ENCODE measurements around the gene SUSD5. TPM values are rescaled to one million over a fixed set of nuclear protein-coding genes. Genes with fewer than 3 reads are reported as not detected.
A peak's percentile ranks its signal among the peaks of the same experiment; 100 is the strongest.
"Not testable (repeated sequence)": the region's sequence is repeated elsewhere in the genome, so short reads cannot be mapped to it uniquely, and the experiment has no call there.

SUSD5 gene
- total RNA-seq, 8 experiments from 2014 or later, result 0.20 to 14.0 (median 0.77) TPM

DNA sequence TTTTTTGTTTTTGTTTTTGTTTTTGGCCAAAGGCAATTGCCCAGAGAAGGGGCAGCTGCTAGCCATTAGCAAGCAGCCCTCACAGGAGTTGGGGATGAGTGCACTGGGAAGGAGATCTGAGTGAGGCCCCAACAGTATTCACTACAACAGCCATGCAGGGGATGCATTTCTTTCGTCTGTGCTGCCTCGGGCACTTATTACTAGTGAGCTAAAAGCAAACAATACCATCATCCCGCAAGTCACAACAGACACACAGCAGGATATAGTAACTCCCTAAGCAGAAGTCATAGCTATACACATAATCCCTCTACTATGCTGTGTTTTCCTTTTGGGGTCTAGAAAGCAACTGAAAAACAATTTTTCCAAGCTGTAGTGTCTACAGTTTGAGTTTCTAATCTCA, 77.6 kb downstream of the SUSD5 start:
- Histone ChIP-seq H3K4me1 (replicated peaks in 1 of 2) (no peaks in the 10 kb centered on the region), H3K27ac (no peak overlapping the region), H3K4me3 (no peak overlapping the region)
- in situ Hi-C loops (cut with MboI; ENCODE audit: low pct_unique_long_range_greater_than_20kb in 2 of 9, low sequenced_read_pairs in 9 of 9, unreplicated experiment in 9 of 9), result loop anchor here in 5 of 9 experiments (25.0 kb wide), 3 partner anchors 221 to 646 kb away; partner anchors contain the start of gene PDCD6IP (in 1 of the 5)
- peak in 1 of 8 experiments; percentile 53 for ATAC-seq (replicated peaks in 6 of 8)
- 0 to 100% (median 96%) methylated on average over 1 to 3 of the region's 3 CpGs; no CpG with 5 or more reads in 4 of the 10 experiments for WGBS, 10 experiments

DNA sequence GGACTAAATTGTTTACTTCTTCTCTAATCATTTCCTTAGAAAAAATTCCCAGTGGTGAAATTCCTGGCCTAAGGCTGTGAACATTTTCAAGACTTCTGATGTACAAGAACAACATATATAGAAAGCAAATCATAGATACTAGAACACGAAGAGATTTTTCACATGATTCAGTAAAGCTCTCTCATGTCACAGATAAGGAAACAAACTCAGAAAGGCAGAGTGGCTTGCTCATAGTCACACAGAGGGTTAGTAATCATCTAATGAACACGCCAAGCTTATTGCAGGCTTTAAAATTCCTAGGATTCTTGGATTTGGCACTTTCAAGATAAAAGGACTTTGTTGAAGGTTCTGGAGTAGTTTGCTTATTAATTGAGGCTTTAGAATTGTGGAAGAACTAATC, 78.6 kb downstream of the SUSD5 start:
- ATAC-seq (replicated peaks in 6 of 8), result no peak
- 66 to 100% (median 93%) methylated on average over 1 to 2 of the region's 2 CpGs for WGBS, 10 experiments
- Histone ChIP-seq H3K4me1 (replicated peaks in 1 of 2) (no peaks in the 10 kb centered on the region), H3K4me3 (no peak overlapping the region), H3K27ac (no peak overlapping the region)
- in situ Hi-C loops (cut with MboI; ENCODE audit: low pct_unique_long_range_greater_than_20kb in 2 of 9, low sequenced_read_pairs in 9 of 9, unreplicated experiment in 9 of 9), result loop anchor here in 5 of 9 experiments (25.0 kb wide), 3 partner anchors 222 to 647 kb away; partner anchors contain the start of gene PDCD6IP (in 1 of the 5)

DNA sequence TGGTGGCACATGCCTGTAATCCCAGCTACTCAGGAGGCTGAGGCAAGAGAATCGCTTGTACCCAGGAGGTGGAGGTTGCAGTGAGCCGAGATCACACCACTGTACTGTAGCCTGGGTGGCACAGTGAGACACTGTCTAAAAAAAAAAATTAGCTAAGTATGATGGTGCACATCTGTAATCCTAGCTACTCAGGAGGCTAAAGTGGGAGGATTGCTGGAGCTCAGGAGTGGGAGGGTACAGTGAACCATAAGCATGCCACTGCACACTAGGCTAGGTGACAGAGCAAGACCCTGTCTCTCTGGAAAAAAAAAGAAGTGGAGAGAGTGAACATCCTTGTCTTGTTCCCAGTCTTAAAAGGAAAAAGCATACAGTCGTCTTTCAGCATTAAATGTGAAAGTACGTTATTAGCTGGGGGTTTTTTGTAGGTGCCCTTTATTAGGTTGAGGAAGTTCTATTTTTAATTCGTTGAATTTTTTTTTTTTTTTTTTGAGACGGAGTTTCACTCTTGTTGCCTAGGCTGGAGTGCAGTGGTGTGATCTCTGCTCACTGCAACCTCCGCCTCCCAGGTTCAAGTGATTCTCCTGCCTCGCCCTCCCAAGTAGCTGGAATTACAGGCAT, 79.5 kb downstream of the SUSD5 start:
- H3K27ac ChIP-seq; H3K4me1 ChIP-seq (replicated peaks in 1 of 2); H3K4me3 ChIP-seq; ATAC-seq (replicated peaks in 6 of 8): not testable (repeated sequence)
- WGBS, 10 experiments, result 80 to 100% (median 95%) methylated on average over 1 to 8 of the region's 8 CpGs; no CpG with 5 or more reads in 1 of the 10 experiments
- in situ Hi-C loops (cut with MboI; ENCODE audit: low pct_unique_long_range_greater_than_20kb in 2 of 9, low sequenced_read_pairs in 9 of 9, unreplicated experiment in 9 of 9), result loop anchor here in 5 of 9 experiments (25.0 kb wide), 3 partner anchors 223 to 648 kb away; partner anchors contain the start of gene PDCD6IP (in 1 of the 5)

DNA sequence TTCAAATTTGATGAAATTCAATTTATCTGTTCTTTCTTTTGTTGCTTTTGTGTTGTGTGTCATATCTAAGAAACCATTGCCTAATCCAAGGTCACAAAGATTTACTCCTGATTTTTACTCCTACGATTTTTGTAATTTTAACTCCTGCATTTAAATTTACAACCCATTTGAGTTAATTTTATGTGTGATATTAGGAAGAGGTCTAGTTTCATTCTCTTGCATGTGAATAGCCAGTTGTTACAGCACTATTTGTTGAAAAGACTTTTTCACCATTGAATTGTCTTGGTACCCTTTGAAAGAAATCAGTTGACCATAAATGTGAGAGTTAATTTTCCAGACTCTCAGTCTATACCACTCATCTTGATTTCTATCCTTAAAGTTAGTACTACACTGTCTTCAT, 80.9 kb downstream of the SUSD5 start:
- no peaks in the 10 kb centered on the region for H3K4me1 ChIP-seq (replicated peaks in 1 of 2)
- no peak overlapping the region for H3K4me3 ChIP-seq
- no peak for ATAC-seq (replicated peaks in 6 of 8)
- WGBS, 10 experiments, result 24 to 100% (median 72%) methylated on average over 1 of the region's 1 CpG; no CpG with 5 or more reads in 2 of the 10 experiments
- in situ Hi-C loops (cut with MboI; ENCODE audit: low pct_unique_long_range_greater_than_20kb in 2 of 9, low sequenced_read_pairs in 9 of 9, unreplicated experiment in 9 of 9), result loop anchor here in 5 of 9 experiments (25.0 kb wide), 3 partner anchors 225 to 650 kb away; partner anchors contain the start of gene PDCD6IP (in 1 of the 5)
- H3K27ac ChIP-seq, result no peak overlapping the region

DNA sequence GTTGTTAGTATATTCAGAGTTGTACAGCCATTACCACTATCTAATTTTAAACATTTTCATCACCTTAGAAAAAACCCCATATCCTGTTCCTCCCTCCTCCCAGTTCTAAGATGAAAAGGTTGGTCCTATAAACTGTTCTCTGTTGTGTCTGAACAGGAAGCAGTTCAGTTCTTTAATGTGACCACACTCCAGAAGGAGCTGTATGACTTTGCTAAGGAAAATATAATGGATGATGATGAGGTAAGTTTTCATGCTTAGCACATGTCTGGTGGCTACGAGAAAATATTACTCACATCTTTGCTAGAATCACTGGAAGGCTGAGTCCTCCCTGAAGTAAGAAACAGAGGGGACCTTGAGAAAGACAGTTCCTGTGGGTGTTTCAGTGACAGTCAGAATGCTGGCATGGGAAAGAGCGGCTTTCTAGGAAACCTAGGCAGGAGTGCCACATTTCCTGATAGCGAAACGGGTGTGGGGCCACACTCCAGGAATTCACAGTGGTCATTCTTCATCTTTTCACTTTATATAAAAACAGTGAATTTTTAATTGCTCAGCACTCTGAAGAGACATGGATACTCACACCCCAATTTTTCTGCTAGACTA, 84.5 kb downstream of the SUSD5 start:
- ATAC-seq (replicated peaks in 6 of 8), result peak in 1 of 8 experiments; percentile 63

DNA sequence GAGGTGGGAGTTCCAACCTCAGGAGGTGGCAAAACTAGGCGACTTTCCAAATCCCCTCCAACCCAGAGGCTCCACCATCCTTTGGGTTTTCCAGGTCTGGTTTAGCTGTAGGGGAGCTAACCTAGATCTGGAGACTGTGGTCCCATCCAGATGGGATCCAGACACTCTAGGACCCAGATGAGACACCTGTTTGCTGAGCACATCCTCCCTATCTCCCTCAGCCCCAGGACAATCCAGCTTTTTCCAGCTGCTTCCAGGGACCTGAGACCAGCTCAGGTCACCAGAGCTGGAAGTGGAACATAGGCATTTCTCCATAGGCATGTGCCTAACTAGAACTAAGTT, 86.6 kb downstream of the SUSD5 start:
- no peaks in the 10 kb centered on the region for H3K4me1 ChIP-seq (replicated peaks in 1 of 2)
- H3K27ac ChIP-seq, result no peak overlapping the region
- 0 to 100% (median 100%) methylated on average over 1 of the region's 1 CpG; no CpG with 5 or more reads in 7 of the 10 experiments for WGBS, 10 experiments
- peak in 6 of 8 experiments; percentile 20 to 32 (median 24) for ATAC-seq (replicated peaks in 6 of 8)
- no peak overlapping the region for H3K4me3 ChIP-seq
- in situ Hi-C loops (cut with MboI; ENCODE audit: low pct_unique_long_range_greater_than_20kb in 2 of 9, low sequenced_read_pairs in 9 of 9, unreplicated experiment in 9 of 9), result loop anchor here in 6 of 9 experiments (5.0 to 25.0 kb wide), 4 partner anchors 230 to 655 kb away; partner anchors contain the start of gene PDCD6IP (in 1 of the 6)

More for the DNA sequence above, 84.5 kb downstream of the SUSD5 start:
- H3K27ac ChIP-seq, result no peak overlapping the region
- WGBS, 10 experiments, result 60 to 100% (median 95%) methylated on average over 1 to 3 of the region's 4 CpGs; no CpG with 5 or more reads in 4 of the 10 experiments
- in situ Hi-C loops (cut with MboI; ENCODE audit: low pct_unique_long_range_greater_than_20kb in 2 of 9, low sequenced_read_pairs in 9 of 9, unreplicated experiment in 9 of 9), result loop anchor here in 6 of 9 experiments (5.0 to 25.0 kb wide), 4 partner anchors 228 to 653 kb away; partner anchors contain the start of gene PDCD6IP (in 1 of the 6)
- no peaks in the 10 kb centered on the region for H3K4me1 ChIP-seq (replicated peaks in 1 of 2)
- no peak overlapping the region for H3K4me3 ChIP-seq

DNA sequence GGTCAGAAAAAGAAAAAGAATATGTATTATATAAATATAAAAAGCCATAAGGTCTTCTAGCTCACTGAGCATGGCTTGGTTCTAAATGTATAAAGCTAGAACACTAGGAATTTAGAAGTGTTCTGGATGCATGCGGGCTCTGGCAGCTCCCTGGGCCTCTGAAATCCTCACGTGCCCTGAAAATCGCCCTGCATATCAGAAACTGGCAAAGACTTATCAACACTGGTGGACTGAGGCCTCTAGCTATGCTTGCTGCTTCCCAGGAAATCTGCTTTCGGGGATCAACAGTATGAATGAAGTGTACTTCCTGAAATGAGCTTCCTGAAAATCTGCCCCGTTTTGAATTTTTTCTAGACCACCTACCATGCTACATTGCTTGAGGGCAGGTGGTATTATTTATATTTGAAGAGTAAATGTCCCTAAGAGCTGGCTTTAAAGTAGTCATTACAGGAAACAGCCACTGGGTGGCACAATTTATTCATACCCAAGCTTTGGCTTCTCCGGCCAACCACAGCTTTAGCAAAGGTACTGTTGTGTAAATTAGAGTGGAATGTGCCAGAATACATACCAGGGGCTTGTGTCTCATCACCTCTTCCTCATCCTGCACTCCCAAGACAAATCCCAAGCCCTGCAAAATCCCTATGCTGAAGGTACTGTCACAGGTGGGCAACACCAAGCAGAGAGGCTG, 87.1 kb downstream of the SUSD5 start:
- no peaks in the 10 kb centered on the region for H3K4me1 ChIP-seq (replicated peaks in 1 of 2)
- no peak overlapping the region for H3K4me3 ChIP-seq
- peak; percentile 79 to 96 (median 87) for ATAC-seq (replicated peaks in 6 of 8)
- in situ Hi-C loops (cut with MboI; ENCODE audit: low pct_unique_long_range_greater_than_20kb in 2 of 9, low sequenced_read_pairs in 9 of 9, unreplicated experiment in 9 of 9), result loop anchor here in 6 of 9 experiments (5.0 to 25.0 kb wide), 4 partner anchors 231 to 656 kb away; partner anchors contain the start of gene PDCD6IP (in 1 of the 6)
- 0 to 50% (median 32%) methylated on average over 1 to 6 of the region's 6 CpGs; no CpG with 5 or more reads in 3 of the 10 experiments for WGBS, 10 experiments
- no peak overlapping the region for H3K27ac ChIP-seq

DNA sequence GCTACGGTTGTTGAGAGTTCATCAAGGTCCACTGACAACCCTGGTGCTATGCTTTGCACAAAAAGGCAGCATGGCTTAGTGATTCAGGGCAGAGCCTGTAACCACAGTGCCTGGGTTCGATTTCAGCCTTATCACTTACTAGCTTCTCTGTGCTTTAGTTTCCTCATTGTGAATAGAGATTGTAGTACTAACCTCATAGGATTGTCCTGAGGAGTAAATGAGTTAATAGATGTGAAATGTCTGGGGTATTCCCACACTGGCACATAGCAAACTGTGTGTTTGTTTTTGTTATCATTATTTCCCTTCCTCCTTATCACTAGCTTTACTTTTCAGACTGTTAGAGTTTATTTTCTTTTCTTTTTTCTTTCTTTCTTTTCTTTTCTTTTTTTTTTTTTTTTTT, 88.5 kb downstream of the SUSD5 start:
- Histone ChIP-seq H3K4me1 (replicated peaks in 1 of 2) (no peaks in the 10 kb centered on the region), H3K27ac (no peak overlapping the region), H3K4me3 (no peak overlapping the region)
- WGBS, 10 experiments, result 0 to 90% (median 65%) methylated on average over 1 to 2 of the region's 2 CpGs; no CpG with 5 or more reads in 1 of the 10 experiments
- in situ Hi-C loops (cut with MboI; ENCODE audit: low pct_unique_long_range_greater_than_20kb in 2 of 9, low sequenced_read_pairs in 9 of 9, unreplicated experiment in 9 of 9), result loop anchor here in 6 of 9 experiments (5.0 to 25.0 kb wide), 4 partner anchors 232 to 657 kb away; partner anchors contain the start of gene PDCD6IP (in 1 of the 6)
- ATAC-seq (replicated peaks in 6 of 8), result no peak

DNA sequence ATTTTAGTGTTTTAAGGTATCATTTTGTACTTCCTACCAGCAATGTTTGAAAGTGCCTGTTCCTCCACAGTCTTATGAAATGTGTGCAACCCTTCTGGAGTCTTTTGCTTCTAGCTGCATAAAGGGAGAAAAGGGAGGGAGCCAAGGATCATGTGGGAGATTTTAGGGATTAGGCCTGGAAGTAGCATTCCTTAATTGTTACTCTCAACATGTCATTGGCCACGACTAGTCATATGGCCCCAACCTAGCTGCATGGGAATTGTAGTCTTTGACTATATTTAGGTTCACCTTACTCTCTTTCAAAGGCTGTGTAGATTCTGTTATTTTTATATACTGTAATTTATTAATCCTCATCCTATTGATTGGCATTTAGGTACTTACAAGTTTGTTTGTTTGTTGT, 89.9 kb downstream of the SUSD5 start:
- Histone ChIP-seq H3K27ac (no peak overlapping the region), H3K4me1 (replicated peaks in 1 of 2) (no peaks in the 10 kb centered on the region), H3K4me3 (no peak overlapping the region)
- ATAC-seq (replicated peaks in 6 of 8), result peak in 1 of 8 experiments; percentile 17
- 29 to 100% (median 60%) methylated on average over 1 of the region's 1 CpG; no CpG with 5 or more reads in 5 of the 10 experiments for WGBS, 10 experiments
- in situ Hi-C loops (cut with MboI; ENCODE audit: low pct_unique_long_range_greater_than_20kb in 2 of 9, low sequenced_read_pairs in 9 of 9, unreplicated experiment in 9 of 9), result loop anchor here in 5 of 9 experiments (25.0 kb wide), 3 partner anchors 234 to 659 kb away; partner anchors contain the start of gene PDCD6IP (in 1 of the 5)

DNA sequence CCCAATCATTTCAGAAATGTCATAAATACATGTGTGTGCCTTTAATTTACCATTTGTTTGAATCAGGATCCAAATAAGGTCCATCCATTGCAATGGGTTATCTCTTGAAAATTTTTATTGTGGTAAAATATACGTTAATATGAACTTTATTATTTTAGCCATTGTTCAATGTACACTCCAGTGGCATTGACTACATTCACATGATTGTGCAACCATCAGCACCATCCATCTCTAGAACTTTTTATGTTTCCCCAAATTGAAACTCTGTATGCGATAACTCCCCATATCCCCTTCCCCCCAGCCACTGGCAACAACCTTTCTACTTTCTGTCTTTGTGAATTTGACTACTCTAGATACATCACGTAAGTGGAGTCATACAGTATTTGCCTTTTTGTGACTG, 92.8 kb downstream of the SUSD5 start:
- ATAC-seq (replicated peaks in 6 of 8), result no peak
- Histone ChIP-seq H3K4me1 (replicated peaks in 1 of 2) (no peaks in the 10 kb centered on the region), H3K27ac (no peak overlapping the region), H3K4me3 (no peak overlapping the region)
- 92 to 100% (median 96%) methylated on average over 1 to 3 of the region's 3 CpGs; no CpG with 5 or more reads in 4 of the 10 experiments for whole genome bisulfite sequencing, 10 experiments
- in situ Hi-C loops (cut with MboI; ENCODE audit: low pct_unique_long_range_greater_than_20kb in 2 of 9, low sequenced_read_pairs in 9 of 9, unreplicated experiment in 9 of 9), result loop anchor here in 5 of 9 experiments (25.0 kb wide), 3 partner anchors 236 to 661 kb away; partner anchors contain the start of gene PDCD6IP (in 1 of the 5)

DNA sequence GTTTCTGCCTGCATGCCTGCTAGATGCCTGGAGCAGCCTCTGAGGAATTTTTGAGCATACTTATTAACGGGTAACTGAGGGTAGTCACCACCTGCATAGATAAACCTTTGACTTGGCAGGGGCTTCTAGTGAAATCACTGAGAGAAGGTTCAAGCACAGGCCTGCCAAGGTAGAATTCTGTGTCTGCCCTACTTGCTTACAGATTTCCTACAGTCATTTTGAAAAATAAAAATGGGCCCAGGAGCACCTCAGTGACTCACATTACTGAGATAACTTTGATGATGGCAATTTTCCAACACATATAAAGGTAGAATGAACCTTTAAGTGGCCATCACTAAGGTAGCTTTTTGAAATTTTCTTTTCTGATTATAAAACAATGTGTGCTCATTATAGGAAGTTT, 94.0 kb downstream of the SUSD5 start:
- ATAC-seq (replicated peaks in 6 of 8), result no peak
- H3K4me1 ChIP-seq (replicated peaks in 1 of 2), result no peaks in the 10 kb centered on the region
- H3K27ac ChIP-seq, result no peak overlapping the region
- 78 to 100% (median 88%) methylated on average over 1 of the region's 1 CpG; no CpG with 5 or more reads in 5 of the 10 experiments for WGBS, 10 experiments
- in situ Hi-C loops (cut with MboI; ENCODE audit: low pct_unique_long_range_greater_than_20kb in 2 of 9, low sequenced_read_pairs in 9 of 9, unreplicated experiment in 9 of 9), result loop anchor here in 5 of 9 experiments (25.0 kb wide), 3 partner anchors 238 to 663 kb away; partner anchors contain the start of gene PDCD6IP (in 1 of the 5)
- no peak overlapping the region for H3K4me3 ChIP-seq

DNA sequence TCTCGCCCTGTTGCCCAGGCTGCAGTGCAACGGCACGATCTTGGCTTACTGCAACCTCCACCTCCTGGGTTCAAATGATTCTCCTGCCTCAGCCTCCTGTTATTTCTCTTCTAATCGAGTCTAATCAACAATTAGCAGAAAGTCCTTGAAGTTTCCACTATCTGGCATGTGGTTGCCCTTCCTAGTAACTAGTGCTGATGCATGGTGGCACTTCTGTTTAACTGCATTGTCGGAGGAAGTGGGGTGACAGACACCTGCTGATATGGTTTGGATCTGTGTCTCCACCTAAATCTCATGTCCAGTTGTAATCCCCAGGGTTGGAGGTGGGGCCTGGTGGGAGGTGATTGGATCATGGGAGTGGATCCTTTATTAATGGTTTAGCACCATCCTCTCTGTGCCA, 95.6 kb downstream of the SUSD5 start:
- H3K27ac ChIP-seq, result no peak overlapping the region
- no peak for ATAC-seq (replicated peaks in 6 of 8)
- no peaks in the 10 kb centered on the region for H3K4me1 ChIP-seq (replicated peaks in 1 of 2)
- no peak overlapping the region for H3K4me3 ChIP-seq
- in situ Hi-C loops (cut with MboI; ENCODE audit: low pct_unique_long_range_greater_than_20kb in 2 of 9, low sequenced_read_pairs in 9 of 9, unreplicated experiment in 9 of 9), result no loop called here
- WGBS, 10 experiments, result 90 to 100% (median 100%) methylated on average over 1 to 5 of the region's 5 CpGs; no CpG with 5 or more reads in 4 of the 10 experiments
